HG03342 (cell line): Measurements from ENCODE around the gene LAMTOR2.

Experiments used
- ATAC-seq: cut with Tn5 transposase; IDR thresholded peaks from one replicate; pipeline ENCODE4 v1.9.1; 2021; ENCODE audit warnings: mild to moderate bottlenecking, moderate library complexity; ENCODE audit not compliant: unreplicated experiment

The LAMTOR2 gene

DNA sequence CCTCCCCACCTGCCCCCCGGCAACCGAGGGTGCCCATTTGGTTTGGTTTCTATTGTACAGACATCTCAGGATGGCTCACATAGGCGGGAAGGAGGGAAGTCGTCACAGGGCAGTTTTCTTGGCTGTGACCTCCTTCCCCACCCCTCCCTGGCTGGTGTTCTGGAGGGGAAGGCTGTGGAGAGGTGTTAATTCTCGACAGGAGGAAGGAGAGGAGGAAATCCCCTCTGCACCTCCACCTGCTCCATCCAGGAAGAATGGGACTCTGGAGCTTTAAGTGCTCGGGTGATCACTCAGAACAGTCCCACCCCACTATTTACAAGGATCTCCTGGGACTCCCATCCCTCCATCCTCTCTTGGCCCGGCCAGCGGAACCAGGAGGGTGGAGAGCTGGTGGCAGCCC lies 20.1 kb downstream of the LAMTOR2 start:
- ATAC-seq: no peak

DNA sequence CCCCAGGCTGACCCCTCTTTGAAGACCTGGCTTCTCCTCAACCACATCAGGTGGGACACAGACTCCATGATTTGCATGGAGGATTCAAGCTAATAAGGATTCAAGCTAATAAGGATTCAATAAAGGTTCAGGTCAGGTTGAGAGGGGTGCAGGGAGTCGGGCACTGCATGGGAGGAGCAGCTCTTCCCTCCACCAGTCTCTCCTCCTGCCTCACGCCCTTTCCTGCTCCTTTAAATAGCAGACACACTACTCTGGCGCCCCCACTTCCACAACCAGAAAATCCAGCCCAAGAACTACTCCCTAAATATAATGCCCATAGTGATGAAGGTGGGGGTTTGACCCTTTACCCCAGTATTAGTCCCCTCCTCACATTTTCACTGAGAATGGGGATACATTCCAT lies 20.6 kb downstream of the LAMTOR2 start:
- ATAC-seq: no peak

DNA sequence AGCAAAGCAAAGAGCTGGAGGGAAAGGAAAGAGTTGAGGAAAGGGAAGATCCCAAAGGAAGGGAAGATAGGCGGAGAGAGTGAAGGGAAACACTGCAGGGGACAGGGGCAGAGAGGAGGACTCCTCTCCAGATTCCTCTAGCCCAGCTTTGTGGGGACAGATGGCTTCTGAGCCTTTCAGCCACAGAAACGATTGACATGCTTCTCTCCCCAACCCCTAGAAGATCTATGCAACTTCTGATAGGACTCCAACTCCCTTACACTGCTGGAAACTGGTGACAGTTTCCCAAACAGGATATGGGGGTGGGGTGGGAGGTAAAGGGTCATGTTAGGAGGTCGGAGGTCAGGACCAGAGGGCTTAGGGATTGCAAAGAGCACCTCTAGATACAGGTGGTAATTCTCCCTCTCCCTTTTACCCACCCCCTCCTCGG lies 21.2 kb downstream of the LAMTOR2 start:
- ATAC-seq: no peak

DNA sequence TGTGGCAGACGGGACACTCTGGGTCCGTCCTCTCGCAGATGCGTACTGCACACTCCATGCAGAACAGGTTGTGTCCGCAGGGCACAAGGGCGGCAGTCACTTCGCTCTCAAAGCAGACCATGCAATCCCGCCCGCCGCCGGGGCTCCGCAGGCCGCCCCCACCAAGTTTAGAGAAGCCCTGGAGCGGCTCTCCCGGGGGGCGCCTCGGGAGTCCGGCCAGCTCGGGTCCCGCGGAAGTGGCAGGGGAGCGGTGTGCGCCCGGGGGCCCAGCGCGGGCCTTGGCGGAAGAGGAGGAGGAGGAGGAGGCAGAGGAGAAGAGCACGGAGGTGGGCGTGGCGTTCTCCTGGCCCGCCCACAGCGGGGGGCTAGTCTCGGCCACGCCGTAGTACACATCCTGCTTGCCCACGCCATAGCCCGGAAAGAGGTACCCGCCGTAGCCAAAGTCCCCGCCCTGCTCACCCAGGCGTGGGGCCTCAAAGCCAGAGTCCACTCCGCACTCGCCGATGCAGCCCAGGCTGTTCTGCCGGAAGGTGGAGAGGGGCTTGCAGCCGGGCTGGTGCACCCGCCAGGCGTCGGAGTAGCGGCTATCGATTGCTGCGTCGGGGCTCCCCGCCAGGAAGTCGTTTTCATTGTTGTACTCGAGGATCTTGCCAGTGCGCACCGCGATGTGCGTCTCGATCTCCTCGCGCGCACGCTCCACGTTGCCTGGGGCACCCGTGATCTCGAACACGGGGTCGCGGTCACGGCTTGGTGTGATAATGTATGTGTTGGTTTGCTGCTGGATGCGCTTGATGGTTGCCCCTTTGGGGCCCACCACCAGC lies 22.2 kb downstream of the LAMTOR2 start:
- ATAC-seq: peak; percentile 51

DNA sequence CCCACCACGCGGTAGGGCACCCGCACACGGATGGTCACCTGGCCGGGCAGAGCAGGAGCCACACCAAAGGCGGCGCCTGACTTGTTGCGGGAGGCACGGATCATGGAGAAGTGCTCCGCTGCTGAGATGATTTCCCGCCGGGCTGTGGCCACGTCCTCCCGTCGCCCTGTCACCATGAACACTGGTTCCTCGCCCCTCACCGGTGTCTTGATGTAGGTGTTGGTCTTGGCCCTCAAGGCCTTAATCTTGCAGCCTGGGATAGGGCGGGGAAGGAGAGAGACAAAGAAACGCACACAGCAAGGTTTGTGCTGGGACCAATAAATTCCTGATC lies 22.8 kb downstream of the LAMTOR2 start:
- no peak for ATAC-seq

DNA sequence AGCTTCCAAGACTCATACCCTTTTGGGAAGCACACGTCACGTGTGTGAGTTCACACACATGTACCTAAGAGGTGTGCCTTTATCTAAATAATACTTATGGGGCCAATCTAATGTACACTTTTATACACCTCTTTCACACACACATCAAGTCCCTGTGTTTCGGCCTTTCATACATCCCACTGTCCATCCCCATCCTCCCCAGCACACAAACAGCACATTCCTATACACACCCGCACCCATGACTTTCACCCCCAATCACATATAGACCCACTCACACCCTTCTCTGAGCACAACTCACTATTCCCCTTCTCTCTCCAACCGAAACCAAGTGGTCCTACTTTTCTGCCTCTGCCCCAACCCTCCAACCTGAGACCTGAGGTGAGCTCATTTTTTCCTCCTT lies 24.1 kb downstream of the LAMTOR2 start:
- no peak for ATAC-seq

DNA sequence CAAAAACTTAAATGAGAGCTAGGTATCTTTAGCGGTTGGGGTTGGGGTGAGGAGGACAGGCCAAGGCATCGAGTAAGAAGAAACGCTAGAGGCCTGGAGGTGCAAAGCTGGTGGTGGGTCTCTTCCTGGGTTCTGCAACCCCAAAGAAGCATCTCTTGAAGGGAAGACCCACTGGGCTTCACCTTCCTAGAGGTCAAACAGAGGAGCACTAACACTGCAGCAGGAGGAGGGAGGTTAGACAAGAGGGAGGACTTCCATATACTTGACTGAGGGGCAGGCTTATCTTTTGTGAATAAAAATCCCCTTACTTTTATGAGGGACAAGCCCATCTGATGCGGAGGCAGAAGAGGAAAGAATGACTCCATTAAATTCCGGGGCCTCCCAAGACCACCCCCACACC lies 25.2 kb downstream of the LAMTOR2 start:
- ATAC-seq: no peak

DNA sequence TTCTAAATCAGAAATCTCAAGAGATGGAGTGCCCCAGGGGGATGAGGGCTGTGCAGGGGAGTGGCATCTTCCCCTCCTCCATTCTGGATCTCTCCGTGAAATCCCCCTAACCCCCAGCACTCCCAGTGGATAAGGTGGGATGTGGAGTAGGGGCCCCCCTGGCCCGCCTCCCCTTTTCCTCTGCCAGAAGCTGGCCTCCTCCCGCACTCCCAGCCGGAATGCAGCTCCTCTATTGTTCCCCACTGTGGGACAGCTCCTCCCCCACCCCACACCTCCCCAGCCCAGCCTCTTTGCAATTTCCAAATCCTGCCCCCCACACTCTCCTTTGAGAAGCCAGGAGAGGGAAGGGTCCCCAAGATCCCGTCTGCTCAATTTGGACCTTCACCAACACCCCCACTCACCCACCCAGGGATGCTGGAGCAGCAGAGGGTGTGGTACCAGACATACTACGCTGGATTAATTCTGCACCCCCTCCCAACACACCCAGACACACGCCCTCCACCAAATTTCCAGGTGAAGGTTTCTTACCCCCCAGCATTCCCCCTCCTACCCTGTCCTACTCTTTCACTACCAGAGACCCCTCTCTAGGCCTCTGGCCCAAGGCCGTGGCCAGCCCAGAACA lies 25.8 kb downstream of the LAMTOR2 start:
- ATAC-seq: no peak

DNA sequence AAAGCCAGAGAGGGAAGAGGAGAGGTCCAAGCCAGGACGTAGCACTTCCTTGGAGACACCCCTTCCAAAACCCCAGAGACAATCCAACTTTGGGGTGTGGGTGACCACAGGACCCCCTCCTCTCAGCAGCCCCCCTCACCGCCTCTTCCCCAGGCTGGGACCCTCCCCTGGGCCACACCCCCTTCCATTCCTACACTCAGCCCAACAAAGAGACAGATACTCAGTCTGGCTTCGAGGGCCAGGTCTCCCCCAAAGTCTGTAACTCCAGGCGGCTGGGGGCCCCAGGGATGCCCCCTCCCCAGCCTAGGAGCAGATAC lies 26.2 kb downstream of the LAMTOR2 start:
- ATAC-seq: no peak

DNA sequence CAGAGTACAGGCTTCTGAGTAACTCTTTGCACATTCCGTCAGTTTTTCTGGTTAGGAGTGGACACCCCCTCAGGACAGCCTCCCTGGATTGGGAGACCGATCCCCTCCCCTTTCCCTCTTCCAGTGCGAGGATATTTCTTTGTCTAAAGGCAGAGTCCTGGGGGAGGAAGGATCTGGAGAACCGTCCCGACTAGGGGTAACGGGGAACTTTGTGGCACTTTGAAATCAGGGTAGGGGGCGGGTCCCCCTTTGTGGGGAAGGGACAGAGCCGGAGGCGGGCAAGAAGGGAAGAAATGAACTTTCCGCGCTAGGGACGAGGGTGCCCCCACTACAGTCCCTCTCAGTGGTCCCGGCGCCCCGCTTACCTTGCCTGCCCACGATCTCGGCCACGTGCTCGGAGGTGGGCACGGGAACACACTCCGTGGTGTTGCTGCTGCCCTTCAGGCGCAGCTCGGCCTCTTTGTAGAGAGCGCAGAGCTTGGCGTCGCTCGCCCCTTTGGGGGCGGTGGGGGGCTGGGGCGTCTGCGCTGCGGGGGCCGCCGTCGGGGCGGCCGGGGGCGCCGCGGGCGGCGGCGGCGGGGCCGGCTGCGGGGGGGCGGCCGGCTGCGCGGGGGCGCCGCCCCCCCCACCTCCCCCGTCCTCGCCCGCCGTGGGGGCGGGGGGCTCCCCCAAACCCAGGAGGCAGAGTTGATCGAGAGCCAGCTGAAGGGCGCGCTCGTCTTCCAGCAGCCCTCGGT lies 26.8 kb downstream of the LAMTOR2 start:
- ATAC-seq: no peak

DNA sequence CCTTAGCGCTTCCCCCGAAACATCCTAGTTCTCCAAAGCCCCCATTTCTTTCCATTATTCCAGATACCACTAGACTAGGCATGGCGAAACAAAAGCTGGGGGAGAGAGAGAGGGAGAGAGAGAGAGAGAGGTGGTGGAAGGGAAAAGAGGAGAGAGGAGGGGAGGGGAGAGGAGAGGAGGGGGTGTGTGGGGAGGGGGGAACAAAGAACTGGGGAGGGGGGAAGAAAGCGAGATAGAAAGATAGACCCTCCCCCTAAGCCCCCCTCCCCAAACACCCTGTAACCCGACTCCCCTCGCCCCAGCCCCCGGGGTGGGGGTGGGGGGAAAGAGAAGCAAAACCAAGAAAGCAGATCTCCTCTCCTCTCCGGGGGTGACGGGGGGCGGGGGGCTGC lies 27.3 kb downstream of the LAMTOR2 start:
- no peak for ATAC-seq

DNA sequence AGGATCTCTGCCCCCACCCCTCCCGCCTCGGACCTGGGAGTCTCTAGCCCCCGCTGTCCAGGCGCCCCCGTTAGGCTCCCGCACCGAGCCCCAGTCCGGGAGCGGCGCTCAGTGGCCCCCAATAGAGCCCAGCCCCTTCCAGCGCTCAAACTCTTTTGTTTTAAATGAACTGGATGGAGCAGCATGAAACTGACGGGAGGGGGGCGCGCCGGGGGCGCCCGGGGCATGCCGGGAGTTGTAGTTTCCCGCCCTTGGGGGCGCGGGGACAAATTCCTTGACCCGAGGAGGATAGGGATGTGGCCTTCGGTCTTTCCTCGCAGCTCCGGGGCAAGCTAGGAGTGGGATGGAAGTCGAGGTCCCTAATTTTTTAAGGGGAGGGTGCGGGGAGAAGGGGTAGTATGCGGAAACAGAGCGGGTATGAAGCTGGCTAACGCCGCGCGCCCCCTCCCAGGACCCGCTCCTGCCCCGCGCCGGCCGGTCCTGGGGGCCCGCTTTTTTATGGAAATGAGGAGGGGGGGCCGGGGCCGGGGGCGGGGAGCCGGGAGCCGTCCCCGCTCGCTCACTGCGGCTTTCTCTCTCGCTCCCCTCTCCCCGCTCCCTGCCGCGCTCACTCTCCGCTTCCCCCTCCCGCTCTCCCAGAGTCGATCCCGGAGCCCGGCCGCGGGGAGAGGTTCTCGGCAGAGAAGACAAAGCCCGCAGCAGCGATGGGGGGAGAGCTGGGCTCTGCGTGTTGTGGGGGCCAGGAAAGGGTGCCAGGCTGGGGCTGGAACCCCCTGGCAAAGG lies 27.9 kb downstream of the LAMTOR2 start, which contains the start of gene MEX3A:
Gene MEX3A (minus strand): TSS at position 157 of the 783 bp plus-strand sequence. CDS start 467 bp downstream, outside the sequence.
- no peak for ATAC-seq

DNA sequence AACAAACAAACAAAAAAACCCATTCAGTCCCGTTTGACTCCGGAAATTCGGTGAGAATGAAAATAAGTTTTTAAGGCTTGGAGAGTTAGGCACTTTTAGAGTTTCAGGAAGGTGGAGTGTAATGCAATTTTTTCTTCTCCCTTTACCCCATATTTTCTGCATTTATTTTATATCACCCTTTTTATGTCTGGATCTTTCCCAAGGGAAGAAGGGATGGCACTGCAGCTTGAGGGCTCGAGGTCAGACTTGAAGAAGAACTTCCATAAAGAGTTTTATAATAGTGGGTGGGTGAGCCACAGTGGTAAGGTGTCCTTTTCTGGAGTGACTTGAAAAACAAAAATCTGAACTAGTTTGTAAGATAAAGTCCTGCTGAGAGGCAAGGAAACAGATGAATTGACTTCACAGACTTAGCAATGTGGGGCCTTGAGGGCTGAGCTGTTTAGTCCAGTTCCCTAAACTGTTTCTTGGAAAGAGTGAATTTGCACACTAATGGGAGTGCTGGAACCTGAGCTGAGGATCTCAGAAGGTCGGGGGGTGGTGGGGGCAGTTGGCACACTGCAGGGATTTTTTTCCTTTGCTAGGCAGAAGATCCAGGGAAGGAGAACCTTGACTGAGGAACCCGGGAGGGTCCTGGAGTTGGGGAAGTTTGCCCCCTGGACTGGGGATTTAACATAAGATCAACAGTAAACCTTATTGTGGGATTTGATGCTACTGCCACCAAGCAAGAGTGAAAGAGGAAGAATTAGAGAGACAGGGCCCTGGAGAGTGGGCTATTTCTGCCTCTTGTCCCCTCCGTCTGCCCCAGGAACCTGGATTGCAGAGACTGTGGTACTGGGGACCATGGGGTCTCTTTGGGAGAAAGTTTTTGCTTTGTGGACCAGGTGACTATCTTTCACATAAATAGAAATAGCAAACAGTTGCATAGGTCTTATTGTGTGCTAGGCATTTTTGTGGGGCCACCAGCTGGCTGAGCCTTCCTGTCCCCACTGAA lies 29.5 kb downstream of the LAMTOR2 start:
- no peak for ATAC-seq

DNA sequence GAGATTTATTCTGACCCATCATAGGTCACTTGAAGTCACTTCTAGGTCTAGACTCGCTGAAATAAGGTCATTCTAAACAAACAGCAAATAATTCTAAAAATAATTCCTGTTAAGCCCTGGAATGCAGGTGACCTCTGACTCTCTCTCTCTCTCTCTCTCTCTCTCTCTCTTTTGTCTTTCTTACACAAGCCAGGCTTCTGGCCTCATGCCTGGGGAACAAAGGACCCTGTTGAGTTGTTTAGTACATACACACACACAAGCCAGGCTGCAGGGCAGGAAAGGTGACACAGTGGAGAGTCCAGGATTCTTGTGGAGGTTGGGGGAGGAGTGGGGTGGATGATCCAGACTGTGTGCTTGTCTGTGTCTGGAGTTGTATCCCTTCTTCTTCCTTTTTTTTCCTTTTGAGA lies 31.7 kb downstream of the LAMTOR2 start:
- ATAC-seq: no peak

DNA sequence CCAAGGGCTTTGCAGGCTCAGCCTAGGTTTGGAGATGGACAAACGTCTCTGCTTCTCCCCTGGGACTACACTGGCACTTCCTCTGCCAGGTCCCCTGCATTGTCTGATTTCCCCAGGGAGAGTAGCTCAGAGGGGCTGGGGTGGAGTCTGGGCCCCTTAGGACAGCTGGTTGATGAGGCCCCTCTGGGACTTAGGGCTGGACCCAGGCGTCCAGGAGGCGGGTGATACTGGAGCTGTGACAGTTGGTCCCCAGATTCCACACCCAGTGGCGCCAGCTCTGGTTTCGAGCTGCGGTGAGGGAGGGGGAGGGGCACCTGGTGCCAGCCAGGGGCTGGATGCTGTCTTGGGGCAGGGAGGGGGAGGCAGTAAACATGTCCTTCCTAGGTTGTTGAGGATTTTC lies 35.1 kb downstream of the LAMTOR2 start:
- no peak for ATAC-seq

DNA sequence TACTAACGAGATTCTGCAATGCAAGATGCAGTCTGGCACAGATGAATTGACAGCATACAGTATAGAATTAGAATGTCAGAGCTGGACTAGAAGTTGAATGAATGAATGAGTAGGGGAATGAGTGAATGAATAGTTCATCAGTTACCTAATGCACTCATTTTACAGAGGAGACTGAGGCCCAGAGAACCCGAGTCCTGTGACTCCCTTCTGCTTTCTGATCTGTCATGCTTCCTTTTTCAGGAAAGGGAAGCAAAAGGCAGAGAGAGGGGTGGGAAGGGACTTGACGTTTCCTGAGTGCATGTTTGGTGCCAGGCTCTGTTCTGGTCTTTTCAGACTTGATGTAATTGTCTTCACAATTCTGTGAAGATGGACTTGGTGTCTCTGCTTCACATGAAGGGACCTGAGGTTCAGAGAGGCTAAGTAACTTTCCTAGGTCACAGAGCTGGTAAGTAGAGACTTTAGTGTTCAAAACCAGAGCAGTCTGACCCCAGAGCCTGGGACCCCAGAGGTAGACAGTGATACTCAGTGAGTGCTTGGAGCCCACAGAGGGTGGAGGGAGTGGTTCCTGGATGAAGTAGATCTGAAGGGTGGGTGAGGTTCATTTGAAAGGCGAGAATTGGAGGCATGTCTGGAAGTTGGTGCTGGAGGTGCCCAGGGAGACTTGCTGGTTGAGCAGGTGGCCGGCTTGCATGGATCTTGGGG lies 35.7 kb downstream of the LAMTOR2 start:
- ATAC-seq: no peak

DNA sequence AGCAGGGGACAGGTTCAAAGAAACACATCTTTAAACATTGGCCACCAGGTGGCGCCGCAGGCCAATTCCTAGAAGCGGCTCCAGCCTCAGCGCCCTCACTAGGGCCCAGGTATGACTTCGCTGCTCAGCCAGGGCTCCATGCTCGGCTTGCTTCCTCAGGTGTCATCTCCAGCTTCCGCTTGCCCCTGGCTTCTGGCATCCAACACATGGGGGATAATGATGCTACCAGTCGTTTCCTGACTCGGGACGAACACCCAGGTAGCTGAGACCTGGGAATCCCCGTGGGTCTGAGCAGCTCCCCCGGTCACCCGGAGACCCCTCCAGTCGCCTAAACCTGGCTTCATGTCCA lies 36.2 kb downstream of the LAMTOR2 start:
- ATAC-seq: peak; percentile 80

DNA sequence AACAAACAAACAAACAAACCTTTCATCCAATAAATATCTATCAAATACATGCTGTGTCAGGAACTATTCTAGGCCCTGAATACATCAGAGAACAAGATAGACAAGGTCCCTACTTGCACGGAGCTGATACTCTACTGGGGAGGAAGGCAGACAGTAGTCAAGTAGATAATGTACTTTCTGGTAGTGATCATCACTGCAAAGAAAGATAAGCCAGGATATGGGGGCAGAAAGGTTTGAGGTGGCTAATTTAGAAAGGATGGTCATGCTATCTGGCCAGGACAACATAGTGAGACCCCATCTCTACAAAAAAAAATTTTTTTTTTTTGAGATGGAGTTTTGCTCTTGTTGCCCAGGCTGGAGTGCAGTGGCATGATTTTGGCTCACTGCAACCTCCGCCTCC lies 37.0 kb downstream of the LAMTOR2 start:
- ATAC-seq: no peak

DNA sequence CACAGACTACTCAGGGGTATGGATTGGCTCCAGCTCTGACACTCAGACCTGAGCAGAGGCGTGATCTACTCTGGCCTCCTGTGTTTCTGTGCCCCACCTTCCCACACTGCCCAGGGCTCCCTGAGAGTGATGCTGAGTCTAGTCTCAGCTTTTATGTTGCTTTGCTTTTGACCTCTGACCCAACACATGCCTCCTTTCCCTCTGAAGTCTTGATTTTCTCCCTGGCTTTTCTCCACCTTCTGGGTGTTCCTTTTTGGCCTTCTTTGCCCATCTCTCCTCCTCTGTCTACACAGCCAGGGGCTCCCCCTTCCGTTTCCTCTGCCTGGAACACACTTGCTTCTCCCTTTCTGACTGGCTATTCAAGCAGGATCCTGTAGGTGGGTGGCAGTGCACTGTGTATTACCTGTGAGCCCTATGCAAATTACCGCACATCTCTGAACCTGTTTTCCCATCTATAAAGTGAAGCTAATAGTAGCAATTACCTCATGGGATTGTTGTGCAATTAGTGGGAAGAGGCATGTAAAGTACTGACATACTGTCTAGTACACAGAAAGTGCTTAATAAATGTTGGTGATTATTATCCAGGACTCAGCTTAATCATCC lies 41.4 kb downstream of the LAMTOR2 start:
- no peak for ATAC-seq
